ENCODE data around the gene OR51V1.
"Not testable (repeated sequence)": the region's sequence is repeated elsewhere in the genome, so short reads cannot be mapped to it uniquely, and the experiment has no call there.

The OR51V1 gene

DNA sequence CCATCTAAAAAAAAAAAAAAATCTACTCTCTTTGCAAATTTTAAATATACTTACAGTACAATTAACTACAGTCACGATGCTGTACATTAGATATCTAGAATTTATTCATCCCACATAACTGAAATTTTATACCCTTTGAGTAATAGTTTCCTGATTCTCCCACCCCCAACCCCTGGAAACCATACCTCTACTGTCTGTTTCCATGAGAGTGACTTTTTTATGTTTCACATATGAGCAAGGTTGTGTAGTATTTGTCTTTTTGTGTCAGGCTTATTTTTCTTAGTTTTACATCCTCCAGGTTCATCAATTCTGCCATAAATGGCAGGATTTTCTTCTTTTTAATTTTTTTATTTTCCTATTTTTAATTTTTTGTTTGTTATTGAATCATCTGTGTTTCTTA, 23.2 kb upstream of the OR51V1 start:
- peaks cover 4% of the 10 kb centered on the region for H3K27me3 Mint-ChIP-seq
- no peak overlapping the region for H3K4me3 Mint-ChIP-seq
- H3K9me3 Mint-ChIP-seq (ENCODE audit: low read depth): peaks cover 3% of the 10 kb centered on the region
- no peaks in the 10 kb centered on the region for H3K36me3 Mint-ChIP-seq
- H3K4me1 Mint-ChIP-seq (ENCODE audit: low read depth): no peaks in the 10 kb centered on the region
- no peak overlapping the region for H3K27ac Mint-ChIP-seq

DNA sequence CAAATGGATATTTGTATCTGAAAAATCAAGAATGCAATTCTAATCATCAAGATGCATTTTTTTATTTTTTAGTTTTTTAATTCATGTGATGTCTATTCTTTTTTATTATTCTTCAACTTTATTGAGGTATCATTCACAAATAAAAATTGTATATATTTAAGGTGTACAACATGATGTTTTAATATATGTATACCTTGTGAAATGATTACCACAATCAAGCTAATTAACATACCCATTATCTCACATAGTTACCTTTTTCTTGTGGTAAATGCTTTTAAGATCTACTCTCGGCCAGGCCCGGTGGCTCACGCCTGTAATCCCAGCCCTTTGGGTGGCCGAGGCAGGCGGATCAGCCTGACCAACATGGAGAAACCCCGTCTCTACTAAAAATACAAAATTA, 22.7 kb upstream of the OR51V1 start:
- no peaks in the 10 kb centered on the region for H3K36me3 Mint-ChIP-seq
- H3K4me3 Mint-ChIP-seq: no peak overlapping the region
- peaks cover 3% of the 10 kb centered on the region for H3K9me3 Mint-ChIP-seq (ENCODE audit: low read depth)
- H3K4me1 Mint-ChIP-seq (ENCODE audit: low read depth): no peaks in the 10 kb centered on the region
- peaks cover 4% of the 10 kb centered on the region for H3K27me3 Mint-ChIP-seq
- no peak overlapping the region for H3K27ac Mint-ChIP-seq

DNA sequence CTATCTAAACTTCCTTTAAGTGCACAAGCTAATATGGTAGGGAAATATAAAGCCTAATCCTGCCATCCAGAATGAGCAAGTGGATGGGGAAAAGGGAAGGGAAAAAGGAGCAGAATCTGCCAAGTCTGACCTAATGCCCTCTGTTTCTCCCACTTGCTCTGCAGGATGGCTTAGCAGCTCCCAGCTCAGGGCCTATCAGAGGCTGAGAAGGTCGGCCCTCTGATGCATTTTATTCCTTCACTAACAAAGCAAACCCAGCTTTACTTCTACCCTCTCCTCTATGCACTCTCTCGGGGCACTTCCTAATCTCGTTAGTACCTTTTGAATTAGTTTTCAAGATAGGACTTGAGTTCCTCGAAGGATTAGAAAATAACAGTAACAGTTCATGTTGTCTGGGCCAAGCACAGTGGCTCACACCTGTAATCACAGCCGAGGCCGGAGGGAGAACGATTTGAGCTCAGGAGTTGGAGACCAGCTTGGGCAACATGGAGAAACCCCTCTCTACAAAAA, 9.9 kb upstream of the OR51V1 start:
- no peak overlapping the region for H3K27ac Mint-ChIP-seq
- no peaks in the 10 kb centered on the region for H3K36me3 Mint-ChIP-seq
- H3K27me3 Mint-ChIP-seq: no peaks in the 10 kb centered on the region
- peaks cover 13% of the 10 kb centered on the region for H3K9me3 Mint-ChIP-seq (ENCODE audit: low read depth)
- no peaks in the 10 kb centered on the region for H3K4me1 Mint-ChIP-seq (ENCODE audit: low read depth)
- H3K4me3 Mint-ChIP-seq: no peak overlapping the region

DNA sequence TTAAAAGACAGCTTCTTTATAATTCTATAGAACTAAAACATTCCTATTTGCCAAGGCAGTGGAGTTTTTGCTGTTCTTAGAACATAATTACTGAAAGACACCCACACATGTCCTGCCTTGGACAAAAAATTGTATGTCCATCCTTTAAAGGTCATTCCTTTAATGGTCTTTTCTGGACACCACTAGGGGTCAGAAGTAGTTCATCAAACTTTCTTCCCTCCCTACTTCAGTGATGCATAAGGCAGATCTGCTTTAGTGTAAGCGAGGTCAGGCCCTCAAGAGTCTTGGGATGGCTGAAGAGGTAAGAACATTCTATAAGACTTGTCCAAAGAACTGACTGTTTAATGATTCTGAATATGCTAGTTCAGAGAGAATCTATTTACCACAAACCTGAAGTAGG, 4.3 kb upstream of the OR51V1 start:
- H3K4me1 Mint-ChIP-seq (ENCODE audit: low read depth): no peaks in the 10 kb centered on the region
- no peaks in the 10 kb centered on the region for H3K36me3 Mint-ChIP-seq
- no peaks in the 10 kb centered on the region for H3K9me3 Mint-ChIP-seq (ENCODE audit: low read depth)

DNA sequence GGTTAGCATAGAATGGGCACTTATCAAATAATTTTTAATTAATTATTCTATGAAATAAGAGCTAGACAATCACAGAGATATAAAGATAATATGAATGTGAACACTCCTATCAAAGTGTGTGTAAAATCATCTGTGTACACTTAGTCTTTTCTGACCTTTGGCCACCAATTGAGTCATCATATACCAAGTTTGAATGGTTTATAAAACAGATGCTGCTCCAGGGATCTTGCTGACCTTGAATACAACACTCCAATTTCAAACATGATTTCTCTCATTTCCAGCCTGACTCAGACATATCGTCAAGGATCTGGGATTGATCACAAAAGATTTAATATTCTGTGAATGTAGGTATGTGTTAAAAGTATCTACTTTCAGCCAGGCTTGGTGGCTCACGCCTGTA, 2.9 kb upstream of the OR51V1 start:
- no peak overlapping the region for H3K4me3 Mint-ChIP-seq
- H3K4me1 Mint-ChIP-seq (ENCODE audit: low read depth): no peaks in the 10 kb centered on the region
- H3K27me3 Mint-ChIP-seq: no peaks in the 10 kb centered on the region
- no peaks in the 10 kb centered on the region for H3K36me3 Mint-ChIP-seq
- H3K9me3 Mint-ChIP-seq (ENCODE audit: low read depth): no peaks in the 10 kb centered on the region
- H3K27ac Mint-ChIP-seq: no peak overlapping the region

More for the DNA sequence above, 4.3 kb upstream of the OR51V1 start:
- no peaks in the 10 kb centered on the region for H3K27me3 Mint-ChIP-seq
- H3K4me3 Mint-ChIP-seq: no peak overlapping the region
- no peak overlapping the region for H3K27ac Mint-ChIP-seq

DNA sequence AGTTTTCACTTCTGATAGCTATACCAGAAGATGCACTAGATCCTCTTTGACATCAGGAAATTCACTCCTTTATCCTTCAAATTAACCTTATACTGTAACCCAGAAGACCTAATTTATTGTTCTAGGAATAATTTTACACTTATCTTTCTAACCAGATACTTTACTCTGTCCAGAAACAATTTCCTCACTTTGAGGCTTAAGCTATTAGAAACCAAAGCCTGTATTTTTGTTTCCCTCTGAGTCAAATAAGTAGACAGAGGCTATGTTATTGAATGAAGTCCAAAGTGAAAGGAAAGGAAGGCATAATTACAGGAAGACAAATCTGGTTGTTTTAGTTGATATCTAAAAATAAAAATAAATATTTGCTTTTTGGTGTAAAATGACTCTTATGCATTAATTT, 2.2 kb downstream of the OR51V1 start:
- no peaks in the 10 kb centered on the region for H3K36me3 Mint-ChIP-seq

DNA sequence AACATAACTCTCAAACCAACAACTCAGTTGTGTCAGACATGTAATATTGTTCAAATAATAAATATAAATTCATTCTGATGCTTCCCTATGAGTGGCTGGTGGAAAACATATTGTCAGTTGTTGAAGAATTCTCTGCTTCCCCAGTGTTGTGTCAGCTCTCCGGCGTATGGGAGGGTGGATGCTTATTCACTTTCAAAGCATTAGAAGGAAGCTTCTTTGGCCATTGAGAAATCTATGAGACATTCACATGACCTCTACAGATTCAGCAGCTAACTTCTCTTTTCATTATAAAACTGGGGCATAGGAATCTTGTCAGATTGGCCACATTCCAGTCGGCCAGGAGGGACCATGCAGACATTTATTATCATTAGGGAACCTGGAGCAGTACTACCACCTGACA, 2.9 kb downstream of the OR51V1 start:
- Mint-ChIP-seq H3K27me3 (no peaks in the 10 kb centered on the region), H3K4me3 (no peak overlapping the region), H3K4me1 (ENCODE audit: low read depth) (no peaks in the 10 kb centered on the region), H3K27ac (no peak overlapping the region), H3K36me3 (no peaks in the 10 kb centered on the region), H3K9me3 (ENCODE audit: low read depth) (peaks cover 3% of the 10 kb centered on the region)

More for the DNA sequence above, 2.2 kb downstream of the OR51V1 start:
- H3K27ac Mint-ChIP-seq: no peak overlapping the region
- peaks cover under 1% of the 10 kb centered on the region for H3K9me3 Mint-ChIP-seq (ENCODE audit: low read depth)
- H3K4me1 Mint-ChIP-seq (ENCODE audit: low read depth): no peaks in the 10 kb centered on the region
- no peaks in the 10 kb centered on the region for H3K27me3 Mint-ChIP-seq
- H3K4me3 Mint-ChIP-seq: no peak overlapping the region

DNA sequence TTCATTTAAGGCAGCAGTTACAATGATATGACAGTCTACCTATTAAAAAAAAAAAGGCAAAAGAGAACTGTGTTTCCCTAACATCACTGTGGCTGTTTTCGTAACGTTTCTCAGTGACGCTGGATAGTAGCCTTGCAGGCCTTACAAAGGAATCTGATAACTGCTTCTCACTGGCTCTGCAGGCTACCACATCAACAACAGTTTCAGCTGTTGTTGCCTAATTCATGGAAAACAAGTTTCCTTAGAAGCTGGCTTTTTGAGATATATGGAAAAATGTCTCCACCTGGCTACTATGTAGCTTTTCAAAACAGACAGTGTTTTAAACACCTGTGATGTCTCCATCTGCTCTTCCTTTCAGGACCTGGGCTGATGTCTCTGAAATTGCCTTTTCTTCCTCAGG, 3.8 kb downstream of the OR51V1 start:
- no peaks in the 10 kb centered on the region for H3K36me3 Mint-ChIP-seq
- H3K27ac Mint-ChIP-seq: no peak overlapping the region
- no peaks in the 10 kb centered on the region for H3K27me3 Mint-ChIP-seq
- no peak overlapping the region for H3K4me3 Mint-ChIP-seq
- H3K4me1 Mint-ChIP-seq (ENCODE audit: low read depth): no peaks in the 10 kb centered on the region
- peaks cover 3% of the 10 kb centered on the region for H3K9me3 Mint-ChIP-seq (ENCODE audit: low read depth)

DNA sequence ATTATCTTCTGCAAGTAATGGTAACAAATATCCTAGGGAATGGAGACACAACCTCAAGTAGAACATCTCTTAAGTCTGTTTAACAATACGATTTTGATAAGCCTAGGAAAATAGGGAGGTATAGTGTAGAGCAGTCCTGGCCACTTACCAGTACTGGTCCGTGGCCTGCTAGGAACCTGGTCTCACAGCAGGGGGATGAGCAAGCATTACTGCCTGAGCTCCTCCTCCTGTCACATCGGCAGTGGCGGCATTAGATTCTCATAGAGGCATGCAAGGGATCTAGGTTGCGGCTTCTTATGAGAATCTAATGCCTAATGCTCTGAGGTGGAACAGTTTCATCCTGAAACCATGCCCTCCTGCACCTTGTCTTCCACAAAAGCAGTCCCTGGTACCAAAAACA, 4.4 kb downstream of the OR51V1 start:
- no peaks in the 10 kb centered on the region for H3K36me3 Mint-ChIP-seq

DNA sequence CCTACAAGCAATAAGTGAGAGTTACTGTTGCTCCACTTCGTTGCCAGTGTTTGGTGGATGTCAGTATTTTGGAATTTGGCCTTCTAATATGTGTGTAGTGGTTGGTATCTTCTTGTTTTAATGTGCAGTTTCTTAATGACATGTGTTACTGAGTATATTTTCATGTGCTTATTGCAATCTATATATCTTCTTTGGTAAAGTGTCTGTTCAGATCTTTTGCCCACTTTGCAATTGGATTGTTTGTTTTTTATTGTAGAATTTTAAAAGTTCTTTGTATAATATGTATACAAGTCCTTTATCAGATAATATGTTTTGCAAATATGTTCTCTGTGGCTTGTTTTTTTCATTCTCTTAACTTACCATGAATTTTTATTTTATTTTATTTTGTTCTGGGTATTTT, 7.7 kb downstream of the OR51V1 start:
- H3K4me1 Mint-ChIP-seq (ENCODE audit: low read depth): no peaks in the 10 kb centered on the region
- H3K9me3 Mint-ChIP-seq (ENCODE audit: low read depth): peaks cover 13% of the 10 kb centered on the region
- no peaks in the 10 kb centered on the region for H3K36me3 Mint-ChIP-seq
- H3K27ac Mint-ChIP-seq: no peak overlapping the region
- H3K4me3 Mint-ChIP-seq: no peak overlapping the region
- H3K27me3 Mint-ChIP-seq: no peaks in the 10 kb centered on the region

More for the DNA sequence above, 4.4 kb downstream of the OR51V1 start:
- Mint-ChIP-seq H3K4me3 (no peak overlapping the region), H3K27me3 (no peaks in the 10 kb centered on the region), H3K9me3 (ENCODE audit: low read depth) (peaks cover 3% of the 10 kb centered on the region), H3K27ac (no peak overlapping the region), H3K4me1 (ENCODE audit: low read depth) (no peaks in the 10 kb centered on the region)

DNA sequence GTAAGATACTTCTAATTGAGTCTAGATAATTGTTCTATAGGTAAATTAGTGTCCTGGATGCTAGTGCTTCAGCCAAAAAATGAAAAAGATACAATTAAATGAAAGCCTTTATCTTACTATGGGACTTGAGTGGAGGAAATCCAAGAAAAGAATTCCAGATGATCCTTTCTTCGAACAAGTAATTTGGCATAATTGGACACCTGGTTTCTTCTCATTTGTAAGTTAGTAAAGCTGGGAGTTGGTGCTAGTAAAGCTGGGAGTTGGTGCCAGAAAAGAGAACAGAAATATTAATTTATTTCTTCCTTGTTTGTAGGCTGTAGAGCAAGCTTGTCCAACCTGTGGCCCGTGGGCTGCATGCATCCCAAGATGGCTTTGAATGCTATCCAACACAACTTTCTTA, 12.3 kb downstream of the OR51V1 start:
- no peaks in the 10 kb centered on the region for H3K4me1 Mint-ChIP-seq (ENCODE audit: low read depth)
- H3K4me3 Mint-ChIP-seq: no peak overlapping the region
- H3K27ac Mint-ChIP-seq: no peak overlapping the region
- no peaks in the 10 kb centered on the region for H3K27me3 Mint-ChIP-seq
- H3K36me3 Mint-ChIP-seq: no peaks in the 10 kb centered on the region
- H3K9me3 Mint-ChIP-seq (ENCODE audit: low read depth): peaks cover 11% of the 10 kb centered on the region

DNA sequence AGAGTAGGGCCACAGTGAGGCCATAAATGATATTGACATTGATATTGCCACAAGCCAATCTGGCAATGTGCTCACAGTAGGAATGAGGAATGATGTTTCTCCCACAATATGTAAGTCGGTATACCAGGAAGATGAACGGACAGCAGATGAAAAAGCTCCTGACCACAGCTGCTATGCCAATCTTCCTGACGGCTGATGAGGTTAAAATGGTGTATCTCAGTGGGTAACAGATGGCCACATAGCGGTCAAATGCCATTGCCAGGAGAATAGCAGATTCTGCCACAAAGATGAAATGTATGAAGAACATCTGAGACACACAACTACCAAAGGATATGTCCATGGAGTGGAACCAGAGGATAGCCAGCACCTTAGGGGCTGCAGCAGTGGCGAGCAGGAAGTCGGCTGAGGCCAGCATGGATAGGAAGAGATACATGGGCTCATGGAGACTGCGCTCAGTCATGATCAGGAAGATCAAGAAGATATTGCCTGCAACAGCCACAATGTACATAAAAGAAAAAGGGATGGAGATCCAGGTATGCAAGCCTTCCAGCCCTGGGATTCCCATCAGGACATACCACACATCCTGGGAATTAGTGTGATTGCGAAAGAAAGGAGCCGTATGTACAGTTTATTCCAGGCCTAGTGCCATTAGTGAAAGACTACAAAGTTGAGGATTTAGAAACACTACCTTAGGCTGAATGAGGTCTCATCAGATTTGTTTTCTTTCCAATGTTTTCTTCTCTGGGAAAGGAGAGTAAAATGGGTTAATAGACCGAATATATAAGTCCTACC, 22.2 kb downstream of the OR51V1 start:
- H3K27me3 Mint-ChIP-seq: no peaks in the 10 kb centered on the region
- no peak overlapping the region for H3K4me3 Mint-ChIP-seq
- no peaks in the 10 kb centered on the region for H3K36me3 Mint-ChIP-seq
- H3K9me3 Mint-ChIP-seq (ENCODE audit: low read depth): no peaks in the 10 kb centered on the region
- H3K4me1 Mint-ChIP-seq (ENCODE audit: low read depth): no peaks in the 10 kb centered on the region
- H3K27ac Mint-ChIP-seq: no peak overlapping the region

DNA sequence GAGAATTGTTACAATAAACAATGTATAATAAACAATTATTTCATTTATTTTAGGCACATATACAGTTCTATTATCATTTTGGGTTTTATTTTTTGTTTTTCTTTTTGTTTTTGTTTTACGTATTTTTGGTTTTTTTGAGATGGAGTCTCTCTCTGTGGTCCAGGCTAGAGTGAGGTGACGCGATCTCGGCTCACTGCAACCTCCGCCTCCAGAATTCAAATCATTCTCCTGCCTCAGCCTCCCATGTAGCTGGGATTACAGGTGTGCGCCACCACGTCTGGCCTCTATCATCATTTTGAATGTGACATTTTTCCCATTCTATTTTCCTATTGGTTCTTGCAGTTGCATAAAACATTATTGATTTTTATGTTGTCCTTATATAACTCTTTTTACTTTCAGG, 25.5 kb downstream of the OR51V1 start:
- Mint-ChIP-seq H3K9me3 (ENCODE audit: low read depth) (no peaks in the 10 kb centered on the region), H3K27me3 (no peaks in the 10 kb centered on the region), H3K4me3 (no peak overlapping the region), H3K36me3 (no peaks in the 10 kb centered on the region), H3K4me1 (ENCODE audit: low read depth) (no peaks in the 10 kb centered on the region), H3K27ac (no peak overlapping the region)

DNA sequence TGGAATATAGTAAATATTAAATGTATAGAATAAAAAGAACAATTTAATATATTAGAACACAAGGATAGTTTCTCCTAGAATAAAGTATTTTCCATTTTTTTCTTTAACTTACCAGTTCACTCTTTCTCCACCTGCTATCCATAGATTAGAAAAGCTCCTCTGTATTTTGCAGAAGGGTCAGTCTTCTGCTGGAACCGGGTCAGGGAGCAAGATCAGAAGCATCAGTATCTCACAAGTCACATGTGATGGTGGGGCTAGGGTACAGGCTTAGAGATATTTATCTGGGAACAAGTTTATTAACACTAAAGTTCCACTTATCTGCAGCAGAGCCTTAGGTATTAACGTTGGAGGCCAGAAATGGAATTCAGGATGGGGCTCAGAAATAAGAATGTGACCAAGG, 28.6 kb downstream of the OR51V1 start:
- H3K4me1 Mint-ChIP-seq (ENCODE audit: low read depth): no peaks in the 10 kb centered on the region
- H3K27me3 Mint-ChIP-seq: no peaks in the 10 kb centered on the region
- no peak overlapping the region for H3K4me3 Mint-ChIP-seq
- H3K27ac Mint-ChIP-seq: no peak overlapping the region
- no peaks in the 10 kb centered on the region for H3K9me3 Mint-ChIP-seq (ENCODE audit: low read depth)
- no peaks in the 10 kb centered on the region for H3K36me3 Mint-ChIP-seq

DNA sequence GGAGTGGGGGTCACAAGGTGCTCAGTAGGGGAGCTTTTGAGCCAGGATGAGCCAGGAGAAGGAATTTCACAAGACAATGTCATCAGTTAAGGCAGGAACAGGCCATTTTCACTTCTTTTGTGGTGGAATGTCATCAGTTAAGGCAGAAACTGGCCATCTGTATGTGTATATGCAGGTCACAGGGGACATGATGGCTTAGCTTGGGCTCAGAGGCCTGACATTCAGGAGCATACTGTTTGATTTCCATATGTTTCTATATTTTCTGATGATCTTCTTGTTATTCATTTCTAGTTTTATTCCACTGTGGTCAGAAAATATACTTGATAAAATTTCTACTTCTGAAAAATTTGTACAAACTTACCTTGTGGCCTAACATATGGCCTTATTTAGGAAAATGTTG, 34.6 kb downstream of the OR51V1 start:
- not testable (repeated sequence) for H3K4me3 Mint-ChIP-seq; H3K36me3 Mint-ChIP-seq; H3K9me3 Mint-ChIP-seq (ENCODE audit: low read depth); H3K27me3 Mint-ChIP-seq; H3K27ac Mint-ChIP-seq; H3K4me1 Mint-ChIP-seq (ENCODE audit: low read depth)

DNA sequence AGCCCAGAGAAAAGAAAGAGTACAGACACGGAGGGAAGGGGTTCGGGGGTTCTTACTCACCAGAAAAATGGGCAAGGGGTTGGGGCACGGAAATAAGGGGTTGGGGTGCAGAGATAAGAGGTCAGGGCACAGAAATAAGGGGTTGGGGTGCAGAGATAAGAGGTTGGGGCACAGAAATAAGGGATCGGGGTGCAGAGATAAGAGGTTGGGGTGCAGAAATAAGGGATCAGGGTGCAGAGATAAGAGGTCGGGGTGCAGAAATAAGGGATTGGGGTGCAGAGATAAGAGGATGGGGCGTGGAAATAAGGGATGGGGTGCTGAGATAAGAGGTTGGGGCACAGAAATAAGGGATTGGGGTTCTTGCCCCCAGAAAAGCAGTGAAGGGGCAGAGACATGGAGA, 35.7 kb downstream of the OR51V1 start:
- not testable (repeated sequence) for H3K4me1 Mint-ChIP-seq (ENCODE audit: low read depth); H3K27ac Mint-ChIP-seq; H3K27me3 Mint-ChIP-seq; H3K36me3 Mint-ChIP-seq; H3K9me3 Mint-ChIP-seq (ENCODE audit: low read depth); H3K4me3 Mint-ChIP-seq

Data from activated naive CD8-positive, alpha-beta T cell (primary cell).